Stimulated activated CD4-positive, alpha-beta T cell treated with anti-CD3 and anti-CD28 coated beads, Interleukin-4, amount 100 ng/mL, for 48 hours (primary cell): ENCODE data around the gene PBRM1.

Experiments used
- DNase-seq, 2 donors: peaks; one replicate each; pipeline ENCODE4 v3.0.0-alpha.2; 2020; ENCODE audit warnings: low read depth in 2 of 2

PBRM1 gene

DNA sequence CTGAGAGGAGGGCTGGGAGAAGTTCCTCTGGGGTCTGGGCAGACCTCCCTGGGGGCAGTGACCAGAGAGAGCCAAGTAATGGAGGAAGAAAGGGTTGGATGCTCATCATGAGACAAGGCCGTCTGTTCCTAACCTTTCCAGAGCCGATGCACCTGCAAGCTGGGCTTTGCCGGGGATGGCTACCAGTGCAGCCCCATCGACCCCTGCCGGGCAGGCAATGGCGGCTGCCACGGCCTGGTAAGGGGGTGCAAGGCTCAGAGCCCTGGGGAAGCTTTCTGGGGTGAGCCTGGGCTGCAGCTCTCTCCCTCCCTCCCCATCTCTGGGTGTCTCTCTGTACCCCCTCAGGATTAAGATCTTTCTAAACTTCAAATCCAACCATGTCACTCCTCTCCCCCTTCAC lies 174.2 kb downstream of the PBRM1 start:
- DNase-seq = no peak

DNA sequence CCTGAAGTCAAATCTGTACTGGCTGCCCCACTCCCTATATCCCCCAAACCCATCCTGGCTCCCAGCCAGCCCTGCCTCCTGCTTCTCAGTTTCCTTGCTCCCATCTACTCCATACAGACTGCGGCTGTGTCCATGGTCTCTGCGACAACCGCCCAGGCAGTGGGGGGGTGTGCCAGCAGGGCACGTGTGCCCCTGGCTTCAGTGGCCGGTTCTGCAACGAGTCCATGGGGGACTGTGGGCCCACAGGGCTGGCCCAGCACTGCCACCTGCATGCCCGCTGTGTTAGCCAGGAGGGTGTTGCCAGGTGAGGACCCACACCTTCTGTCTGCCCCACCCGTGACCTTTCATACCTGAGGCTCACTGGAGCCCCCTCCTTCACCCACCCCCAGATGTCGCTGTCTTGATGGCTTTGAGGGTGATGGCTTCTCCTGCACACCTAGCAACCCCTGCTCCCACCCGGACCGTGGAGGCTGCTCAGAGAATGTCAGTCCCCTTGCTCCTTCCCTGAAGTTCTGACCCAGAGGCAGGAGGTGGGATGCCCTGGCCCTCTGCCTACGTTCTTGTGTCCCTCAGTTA lies 175.9 kb downstream of the PBRM1 start:
- DNase-seq = no peak

DNA sequence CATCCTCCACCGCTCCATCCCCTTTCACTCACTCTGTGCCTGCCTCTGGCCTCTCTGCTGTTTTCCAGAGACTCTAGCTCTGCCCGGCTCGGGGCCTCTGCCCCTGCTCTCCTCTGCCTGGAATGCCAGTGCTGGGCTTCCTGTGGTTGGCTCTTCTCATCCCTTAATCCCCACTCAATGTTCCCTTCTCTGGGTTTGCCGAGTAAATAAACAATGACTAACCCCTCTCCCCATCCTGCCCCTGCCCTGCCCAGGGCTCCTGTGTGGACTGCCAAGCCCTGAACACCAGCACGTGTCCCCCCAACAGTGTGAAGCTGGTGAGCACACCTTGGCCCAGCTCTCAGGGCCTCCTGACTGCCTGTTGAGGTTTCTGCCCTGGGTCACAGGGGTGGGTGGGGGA lies 178.4 kb downstream of the PBRM1 start:
- no peak for DNase-seq

DNA sequence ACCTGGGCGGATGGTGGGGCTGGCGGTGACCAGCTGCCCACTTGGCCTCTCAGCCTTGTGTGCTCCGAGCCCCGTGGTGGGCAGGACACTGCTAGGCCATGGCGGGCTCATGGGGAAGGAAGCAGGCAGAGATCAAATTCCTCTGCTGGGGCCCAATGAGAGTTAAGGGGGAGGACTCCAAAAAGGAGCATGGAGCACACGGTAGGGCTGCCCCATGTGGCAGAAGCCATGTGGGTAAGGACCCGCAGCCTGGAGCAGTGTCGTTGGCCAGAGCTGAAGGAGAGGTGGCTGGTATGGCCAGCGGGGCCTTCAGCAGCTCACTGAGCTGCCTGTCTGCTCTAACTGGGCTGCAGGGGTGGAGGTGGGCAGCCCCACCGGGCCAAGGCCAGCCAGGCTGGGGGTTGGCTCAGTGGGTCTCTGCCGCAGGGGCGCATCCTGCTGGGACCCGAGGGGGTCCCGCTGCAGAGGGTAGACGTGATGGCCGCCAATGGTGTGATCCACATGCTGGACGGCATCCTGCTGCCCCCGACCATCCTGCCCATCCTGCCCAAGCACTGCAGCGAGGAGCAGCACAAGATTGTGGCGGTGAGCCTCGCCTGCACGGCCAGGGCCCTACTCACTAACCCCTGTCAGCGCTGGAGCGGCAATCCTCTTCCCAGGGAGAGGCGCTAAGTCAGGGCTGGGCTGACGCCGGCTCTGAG lies 179.3 kb downstream of the PBRM1 start:
- DNase-seq = no peak

DNA sequence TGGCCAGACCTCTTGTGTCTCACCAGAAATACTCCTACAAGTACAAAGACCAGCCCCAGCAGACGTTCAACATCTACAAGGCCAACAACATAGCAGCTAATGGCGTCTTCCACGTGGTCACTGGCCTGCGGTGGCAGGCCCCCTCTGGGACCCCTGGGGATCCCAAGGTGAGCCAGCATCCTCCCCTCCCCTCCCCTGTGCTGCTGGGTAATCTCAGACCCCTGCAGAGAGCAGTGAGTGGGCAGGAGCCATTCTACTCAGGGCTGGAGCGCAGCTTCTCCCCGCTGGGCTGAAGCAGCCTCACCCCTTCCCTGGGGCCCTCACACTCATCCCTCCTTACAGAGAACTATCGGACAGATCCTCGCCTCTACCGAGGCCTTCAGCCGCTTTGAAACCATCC lies 180.7 kb downstream of the PBRM1 start:
- DNase-seq = no peak

DNA sequence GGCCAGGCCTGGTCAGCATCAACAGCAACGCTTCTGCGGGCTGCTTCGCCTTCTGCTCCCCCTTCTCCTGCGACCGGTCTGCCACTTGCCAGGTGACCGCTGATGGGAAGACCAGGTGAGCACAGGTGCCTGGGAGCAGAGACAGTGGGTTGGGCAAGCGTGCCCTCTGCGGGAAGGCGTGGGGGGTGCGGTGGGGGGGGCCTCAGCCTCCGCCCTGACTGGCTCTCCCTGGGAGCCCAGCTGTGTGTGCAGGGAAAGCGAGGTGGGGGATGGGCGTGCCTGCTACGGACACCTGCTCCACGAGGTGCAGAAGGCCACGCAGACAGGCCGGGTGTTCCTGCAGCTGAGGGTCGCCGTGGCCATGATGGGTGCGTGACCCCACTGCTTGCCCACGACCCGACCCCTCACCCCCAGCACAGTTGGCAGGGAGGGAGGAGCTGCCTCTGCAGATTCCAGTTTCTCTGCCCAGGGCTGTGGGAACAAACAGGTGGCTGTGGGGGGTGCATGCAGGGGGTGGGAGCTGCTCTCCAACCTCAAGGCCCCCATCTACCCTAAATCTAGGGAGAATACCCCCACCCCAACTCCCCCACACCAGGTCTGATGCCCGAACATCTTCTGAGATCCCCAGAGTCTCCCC lies 181.8 kb downstream of the PBRM1 start:
- no peak for DNase-seq

DNA sequence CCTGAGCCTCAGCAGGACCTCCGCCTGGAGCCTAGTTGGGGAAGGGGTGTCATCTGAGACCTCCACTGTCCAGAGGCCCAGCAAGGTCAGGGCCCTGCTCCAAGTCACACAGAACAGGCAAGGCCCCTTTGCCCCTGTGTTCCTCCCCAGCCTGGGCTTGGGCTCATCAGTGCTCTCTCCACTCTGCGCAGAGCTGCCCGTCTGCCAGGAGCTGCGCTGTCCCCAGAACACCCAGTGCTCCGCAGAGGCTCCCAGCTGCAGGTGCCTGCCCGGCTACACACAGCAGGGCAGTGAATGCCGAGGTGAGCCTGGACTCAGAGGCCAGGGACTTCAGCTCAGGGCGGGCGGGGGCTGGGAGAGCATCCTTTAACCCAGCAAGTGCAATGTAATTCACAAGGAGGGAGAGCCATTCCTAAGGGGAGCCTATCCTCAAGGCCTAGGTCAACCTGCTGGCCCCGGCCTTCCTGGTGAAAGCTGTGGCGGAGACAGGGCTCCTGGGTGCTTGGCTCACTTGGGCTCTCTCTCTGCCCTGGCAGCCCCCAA lies 182.8 kb downstream of the PBRM1 start:
- DNase-seq = no peak

DNA sequence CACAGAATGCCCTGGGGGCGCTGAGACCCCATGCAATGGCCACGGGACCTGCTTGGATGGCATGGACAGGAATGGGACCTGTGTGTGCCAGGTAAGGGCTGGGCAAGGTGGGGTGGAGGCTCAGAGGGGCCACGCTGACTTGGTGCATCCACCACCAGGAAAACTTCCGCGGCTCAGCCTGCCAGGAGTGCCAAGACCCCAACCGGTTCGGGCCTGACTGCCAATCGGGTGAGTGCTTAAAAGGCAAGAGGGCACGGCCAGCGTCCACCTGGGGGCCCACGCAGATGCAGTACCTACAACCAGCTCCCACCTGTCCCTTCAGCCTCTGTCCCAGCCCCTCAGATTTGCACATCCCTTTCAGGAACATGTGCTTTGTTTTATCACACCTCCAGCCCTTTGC lies 183.7 kb downstream of the PBRM1 start:
- no peak for DNase-seq

DNA sequence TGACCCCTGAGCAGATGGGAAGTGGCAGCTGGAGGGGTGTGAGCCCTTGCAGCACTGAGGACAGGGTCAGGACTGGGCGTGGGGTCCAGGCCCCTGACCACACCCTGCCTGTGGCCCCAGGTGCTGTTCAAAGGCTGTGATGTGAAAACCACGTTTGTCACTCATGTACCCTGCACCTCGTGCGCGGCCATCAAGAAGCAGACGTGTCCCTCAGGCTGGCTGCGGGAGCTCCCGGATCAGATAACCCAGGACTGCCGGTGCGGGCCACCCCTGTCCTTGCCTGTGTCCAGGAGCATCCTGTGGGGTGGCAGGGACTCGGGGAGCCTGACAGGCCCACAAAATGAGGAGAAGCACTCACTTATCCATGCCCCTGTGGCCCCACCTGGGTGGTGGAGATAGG lies 184.7 kb downstream of the PBRM1 start:
- DNase-seq = no peak

DNA sequence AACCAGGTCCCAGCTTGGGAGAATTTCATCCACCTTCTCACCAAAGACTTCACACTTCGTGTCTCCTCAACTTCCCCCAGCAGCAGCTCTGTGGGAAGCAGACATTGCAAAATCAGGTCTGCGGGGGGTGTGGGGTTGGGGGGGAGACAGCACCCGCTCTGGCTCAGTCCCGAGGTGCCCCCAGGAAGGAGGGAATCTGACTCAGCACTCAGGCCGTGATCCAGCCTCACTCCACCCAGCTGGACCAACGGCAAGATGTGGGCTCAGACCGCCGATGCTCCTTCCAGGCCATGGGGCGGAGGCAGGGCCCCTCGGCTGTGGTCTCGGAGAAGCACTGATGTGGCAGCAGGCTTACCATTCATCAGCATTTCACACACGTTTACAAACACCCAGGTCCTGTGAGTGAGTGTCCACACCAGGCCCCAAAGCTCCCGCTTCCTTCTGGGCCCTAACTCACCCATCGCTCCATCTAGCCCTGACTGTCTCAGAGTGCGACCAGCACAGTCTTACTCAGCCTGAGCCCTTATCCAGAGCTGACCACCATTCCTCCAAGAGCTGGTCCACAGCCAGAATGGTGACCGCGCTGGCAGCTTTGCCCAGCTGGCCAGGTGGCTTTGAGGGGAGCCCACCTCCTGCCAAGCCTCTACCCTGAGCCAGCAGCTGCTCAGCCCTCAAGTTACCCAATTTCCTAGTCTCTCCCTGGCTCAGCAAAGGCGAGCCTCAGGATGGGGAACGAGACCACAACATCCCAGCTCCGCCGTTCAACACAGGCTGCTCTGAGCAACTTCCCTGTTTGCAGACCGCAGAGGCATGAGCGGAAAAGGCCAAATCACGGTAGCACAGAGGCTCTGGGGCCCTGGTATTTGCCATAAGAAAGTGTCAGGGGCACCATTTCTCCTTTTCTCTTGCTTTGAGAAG lies 187.3 kb downstream of the PBRM1 start:
- no peak for DNase-seq

DNA sequence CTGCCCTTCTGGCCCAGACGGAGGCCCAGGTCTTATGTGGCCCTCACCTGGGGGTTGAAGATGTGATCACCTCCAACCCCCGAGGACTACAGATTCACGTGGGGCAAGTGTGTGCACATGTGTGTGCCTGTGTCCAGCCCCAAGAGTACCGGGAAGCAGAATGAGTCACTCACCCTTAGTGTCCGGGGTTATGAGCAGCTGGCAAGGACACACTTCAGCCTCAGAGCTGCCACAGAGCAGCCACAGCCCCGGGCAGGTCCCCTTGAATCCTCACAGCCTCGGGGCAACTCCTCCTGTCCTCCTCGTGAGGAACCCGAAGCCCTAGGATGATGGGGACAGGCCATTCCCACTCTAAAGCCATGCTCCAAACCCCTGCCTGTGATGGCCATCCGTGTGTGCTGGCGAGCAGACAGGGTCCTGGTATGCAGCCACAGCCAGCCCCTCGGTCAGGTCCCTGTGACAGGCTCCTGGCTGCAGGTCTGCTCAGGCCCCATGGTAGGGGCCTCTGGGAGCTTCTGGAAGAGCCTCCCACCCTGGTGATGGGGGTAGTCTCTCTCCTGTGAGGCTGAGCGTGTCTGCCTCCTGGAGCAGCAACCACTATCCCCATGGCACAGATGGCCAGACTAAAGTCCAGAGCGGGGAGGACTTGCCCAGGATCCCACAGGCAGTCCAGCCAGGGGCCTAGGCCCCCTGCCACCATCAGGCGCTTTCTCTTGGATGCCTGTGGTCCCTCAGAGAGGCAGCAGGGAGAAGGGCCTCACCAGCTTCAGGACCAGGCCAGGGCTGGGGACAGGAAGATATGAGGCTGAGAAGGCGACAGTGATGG lies 189.7 kb downstream of the PBRM1 start:
- no peak for DNase-seq
